PFSK-1 (cell line): ENCODE results near the gene NCKAP1.

Source experiments
- FOXP2 ChIP-seq: optimal IDR thresholded peaks from 2 replicates; pipeline ENCODE3; 2011; ENCODE audit warnings: borderline replicate concordance, control low read depth, inconsistent platforms; ENCODE audit not compliant: insufficient read depth; ENCODE audit errors: extremely low read length, extremely low read depth
- POLR2AphosphoS5 ChIP-seq: IDR thresholded peaks from 2 replicates; pipeline ENCODE4 v1.6.1; 2012; ENCODE audit warnings: low read depth, mild to moderate bottlenecking, control low read depth, low read length, moderate library complexity
- REST ChIP-seq, 2 experiments: IDR thresholded peaks; 2 replicates each; pipeline versions ENCODE4 v1.6.1 to v1.8.0; 2011 to 2012; ENCODE audit warnings: low read depth in 2 of 2, low read length in 2 of 2, control low read depth in 1 of 2, inconsistent platforms in 1 of 2, mild to moderate bottlenecking in 1 of 2, moderate library complexity in 1 of 2; ENCODE audit not compliant: insufficient read depth in 1 of 2
- SIN3A ChIP-seq: IDR thresholded peaks from 2 replicates; pipeline ENCODE4 v1.6.1; 2012; ENCODE audit warnings: mild to moderate bottlenecking, low read length, moderate library complexity, borderline replicate concordance; ENCODE audit not compliant: insufficient read depth
- TAF1 ChIP-seq: IDR thresholded peaks from 2 replicates; pipeline ENCODE4 v1.6.1; 2012; ENCODE audit warnings: low read length, control low read depth, borderline replicate concordance; ENCODE audit not compliant: insufficient read depth

NCKAP1 gene

GRCh38 chr2:182883451-182883850 lies 154.8 kb downstream of the NCKAP1 start:
- TF ChIP-seq TAF1 (no peak), REST (IDR thresholded peaks at IDR 0.05; ENCODE audit: insufficient read depth in 1 of 2, low read depth in 2 of 2, low read length in 2 of 2) (no peak), SIN3A (no peak), POLR2AphosphoS5 (no peak), FOXP2 (no peak)

- TF ChIP-seq SIN3A: no peak
- TF ChIP-seq FOXP2: no peak
- TF ChIP-seq TAF1: no peak
- TF ChIP-seq POLR2AphosphoS5: no peak
- no peak for TF ChIP-seq REST (IDR thresholded peaks at IDR 0.05; ENCODE audit: insufficient read depth in 1 of 2, low read depth in 2 of 2, low read length in 2 of 2)
Measured at GRCh38 chr2:182870227-182870626, 168.0 kb downstream of the NCKAP1 start.

GRCh38 chr2:182868054-182868796 lies 170.0 kb downstream of the NCKAP1 start:
- no peak for TF ChIP-seq TAF1
- no peak for TF ChIP-seq POLR2AphosphoS5

GRCh38 chr2:182867426-182868053 lies 170.7 kb downstream of the NCKAP1 start:
- TF ChIP-seq REST (IDR thresholded peaks at IDR 0.05; ENCODE audit: insufficient read depth in 1 of 2, low read depth in 2 of 2, low read length in 2 of 2): no peak
- no peak for TF ChIP-seq FOXP2
- TF ChIP-seq TAF1: no peak
- no peak for TF ChIP-seq POLR2AphosphoS5
- no peak for TF ChIP-seq SIN3A

- TF ChIP-seq FOXP2 (no peak), POLR2AphosphoS5 (no peak), TAF1 (no peak), REST (IDR thresholded peaks at IDR 0.05; ENCODE audit: insufficient read depth in 1 of 2, low read depth in 2 of 2, low read length in 2 of 2) (no peak), SIN3A (no peak)
Measured at GRCh38 chr2:182866461-182867406, 171.5 kb downstream of the NCKAP1 start, which contains the start of gene FRZB. Gene FRZB (minus strand): TSS chr2:182866637. CDS start chr2:182866552, 85 bp downstream.
